Right atrium auricular region (tissue), 2 donors: ENCODE results near the gene AIFM3. TPM values are rescaled to one million over a fixed set of nuclear protein-coding genes. Genes with fewer than 3 reads are reported as not detected.
"Not testable (repeated sequence)": the region's sequence is repeated elsewhere in the genome, so short reads cannot be mapped to it uniquely, and the experiment has no call there.

Source experiments
- DNase-seq: peaks from one replicate; pipeline ENCODE4 v3.0.0-alpha.2; 2019; ENCODE audit warnings: low spot score
- H3K27ac ChIP-seq, 2 donors: fragments of 200-600 bp; sonication (generic); 1 replicate in 1 of 2; 2 replicates in 1 of 2; pipeline ENCODE4 v1.5.1; 2016 to 2019
- H3K27me3 ChIP-seq, 2 donors: fragments of 200-600 bp; sonication (generic); one replicate each; pipeline versions ENCODE4 v1.5.1 to v1.6.0; 2017 to 2019
- H3K36me3 ChIP-seq: fragments of 200-600 bp; sonication (generic); one replicate; pipeline ENCODE4 v1.5.1; 2016
- H3K4me1 ChIP-seq, 2 donors: fragments of 200-600 bp; sonication (generic); one replicate each; pipeline versions ENCODE4 v1.5.1 to v1.6.0; 2017 to 2019
- H3K4me3 ChIP-seq, 2 donors: fragments of 200-600 bp; sonication (generic); 1 replicate in 1 of 2; 2 replicates in 1 of 2; pipeline ENCODE4 v1.5.1; 2017 to 2019; ENCODE audit warnings: mild to moderate bottlenecking in 1 of 2, moderate library complexity in 1 of 2
- H3K9me3 ChIP-seq, 2 donors: fragments of 200-600 bp; sonication (generic); one replicate each; pipeline ENCODE4 v1.5.1; 2019
- total RNA-seq, 2 donors: library from RNA; depleted of rRNA; stranded (reverse); fragments of >200 nt; gene quantifications; one replicate each; pipeline ENCODE4 v1.1.0, GENCODE V29; 2016
- TF ChIP-seq, protein P1 (sequence below), 2 donors: fragments of 200-600 bp; sonication (generic); IDR thresholded peaks; one replicate each; pipeline ENCODE4 v1.5.1; 2019; ENCODE audit warnings: antibody characterized with exemption in 2 of 2

The AIFM3 gene
- total RNA-seq, 2 donors from 2014 or later = 0.75 to 1.0 TPM

DNA sequence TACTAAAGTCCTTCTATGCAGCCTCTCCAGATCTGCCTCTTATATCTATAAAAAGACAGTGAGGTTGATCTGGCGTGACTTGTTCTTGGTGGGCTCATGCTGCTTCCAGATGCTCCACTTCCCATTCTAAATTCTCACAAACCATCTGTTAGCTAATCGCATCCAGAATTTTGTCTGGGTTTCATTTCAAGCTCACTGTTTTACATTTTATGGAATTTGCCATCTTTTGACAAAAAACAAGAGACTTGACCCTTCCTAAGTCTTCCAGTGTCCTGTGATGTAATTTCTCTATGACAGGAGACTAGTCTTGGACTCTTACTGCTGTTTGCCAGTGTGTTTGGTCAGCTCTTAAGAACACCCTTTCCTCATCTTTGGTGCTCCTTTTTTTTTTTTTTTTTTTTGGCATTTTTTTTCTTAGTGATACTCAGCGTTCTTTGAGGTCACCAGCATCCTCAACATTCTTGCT is 26.8 kb upstream of the AIFM3 start:
- Histone ChIP-seq H3K4me1 (peaks cover 0 to 63% of the 10 kb centered on the region in 2 donors), H3K27me3 (no peaks in the 10 kb centered on the region), H3K4me3 (no peak overlapping the region), H3K27ac (no peak overlapping the region), H3K36me3 (peaks cover 9% of the 10 kb centered on the region), H3K9me3 (no peaks in the 10 kb centered on the region)
- TF ChIP-seq, protein P1, sequence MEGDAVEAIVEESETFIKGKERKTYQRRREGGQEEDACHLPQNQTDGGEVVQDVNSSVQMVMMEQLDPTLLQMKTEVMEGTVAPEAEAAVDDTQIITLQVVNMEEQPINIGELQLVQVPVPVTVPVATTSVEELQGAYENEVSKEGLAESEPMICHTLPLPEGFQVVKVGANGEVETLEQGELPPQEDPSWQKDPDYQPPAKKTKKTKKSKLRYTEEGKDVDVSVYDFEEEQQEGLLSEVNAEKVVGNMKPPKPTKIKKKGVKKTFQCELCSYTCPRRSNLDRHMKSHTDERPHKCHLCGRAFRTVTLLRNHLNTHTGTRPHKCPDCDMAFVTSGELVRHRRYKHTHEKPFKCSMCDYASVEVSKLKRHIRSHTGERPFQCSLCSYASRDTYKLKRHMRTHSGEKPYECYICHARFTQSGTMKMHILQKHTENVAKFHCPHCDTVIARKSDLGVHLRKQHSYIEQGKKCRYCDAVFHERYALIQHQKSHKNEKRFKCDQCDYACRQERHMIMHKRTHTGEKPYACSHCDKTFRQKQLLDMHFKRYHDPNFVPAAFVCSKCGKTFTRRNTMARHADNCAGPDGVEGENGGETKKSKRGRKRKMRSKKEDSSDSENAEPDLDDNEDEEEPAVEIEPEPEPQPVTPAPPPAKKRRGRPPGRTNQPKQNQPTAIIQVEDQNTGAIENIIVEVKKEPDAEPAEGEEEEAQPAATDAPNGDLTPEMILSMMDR (IDR thresholded peaks at IDR 0.05) = no peak
- DNase-seq = no peak

DNA sequence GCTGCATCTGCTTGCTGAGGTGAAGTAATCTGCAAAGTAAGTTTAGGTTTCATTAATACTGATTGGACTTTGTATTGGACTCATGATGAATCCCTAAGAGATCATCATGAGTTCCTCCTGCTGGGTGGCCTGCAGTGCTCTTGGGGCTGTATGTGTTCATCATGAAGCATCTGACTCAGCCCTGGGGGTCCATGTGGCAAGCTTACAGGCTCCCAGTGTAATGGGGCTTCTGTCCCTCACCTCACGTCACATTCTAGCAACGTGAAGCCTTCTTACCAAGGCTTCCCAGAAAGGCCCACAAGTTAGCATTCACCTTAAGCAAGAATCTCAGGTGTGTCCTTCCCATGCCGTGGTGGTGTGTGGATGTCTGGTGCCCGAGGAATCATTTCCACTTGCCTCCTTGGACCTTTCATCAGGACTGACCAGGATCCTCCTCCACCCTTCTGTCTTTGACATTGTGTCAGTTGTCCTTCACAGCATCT is 26.1 kb upstream of the AIFM3 start:
- Histone ChIP-seq H3K36me3 (peaks cover 8% of the 10 kb centered on the region), H3K27ac (no peak overlapping the region), H3K27me3 (no peaks in the 10 kb centered on the region), H3K9me3 (no peaks in the 10 kb centered on the region), H3K4me3 (no peak overlapping the region), H3K4me1 (peaks cover 0 to 65% of the 10 kb centered on the region in 2 donors)
- DNase-seq = no peak
- TF ChIP-seq, protein P1 (IDR thresholded peaks at IDR 0.05) = no peak

DNA sequence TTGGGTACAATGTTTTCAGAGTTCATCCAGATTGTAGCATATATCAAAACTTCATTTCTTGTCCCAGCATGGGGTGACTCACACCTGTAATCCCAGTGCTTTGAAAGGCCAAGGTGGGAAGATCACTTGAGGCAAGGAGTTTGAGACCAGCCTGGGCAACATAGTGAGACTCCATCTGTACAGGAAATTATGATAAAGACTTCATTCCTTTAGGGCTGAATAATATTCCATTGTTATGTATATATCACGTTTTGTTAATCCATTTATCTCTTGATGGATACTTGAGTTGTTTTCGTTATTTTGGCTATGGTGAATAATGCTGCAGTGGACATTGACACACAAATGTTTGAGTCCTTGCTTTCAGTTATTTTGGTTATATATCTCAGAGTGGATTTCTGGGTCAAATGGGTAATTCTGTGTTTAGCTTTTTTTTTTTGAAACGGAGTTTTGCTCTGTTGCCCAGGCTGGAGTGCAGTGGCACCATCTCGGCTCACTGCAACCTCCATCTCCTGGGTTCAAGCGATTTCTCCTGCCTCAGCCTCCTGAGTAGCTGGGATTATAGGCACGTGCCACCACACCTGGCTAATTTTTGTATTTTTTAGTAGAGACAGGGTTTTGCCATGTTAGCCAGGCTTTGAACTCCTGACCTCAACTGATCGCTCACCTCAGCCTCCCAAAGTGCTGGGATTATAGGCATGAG is 24.7 kb upstream of the AIFM3 start:
- H3K4me3 ChIP-seq, H3K27me3 ChIP-seq, H3K9me3 ChIP-seq, DNase-seq, H3K27ac ChIP-seq, H3K36me3 ChIP-seq: not testable (repeated sequence)
- H3K4me1 ChIP-seq = peaks cover 0 to 69% of the 10 kb centered on the region in 2 donors

DNA sequence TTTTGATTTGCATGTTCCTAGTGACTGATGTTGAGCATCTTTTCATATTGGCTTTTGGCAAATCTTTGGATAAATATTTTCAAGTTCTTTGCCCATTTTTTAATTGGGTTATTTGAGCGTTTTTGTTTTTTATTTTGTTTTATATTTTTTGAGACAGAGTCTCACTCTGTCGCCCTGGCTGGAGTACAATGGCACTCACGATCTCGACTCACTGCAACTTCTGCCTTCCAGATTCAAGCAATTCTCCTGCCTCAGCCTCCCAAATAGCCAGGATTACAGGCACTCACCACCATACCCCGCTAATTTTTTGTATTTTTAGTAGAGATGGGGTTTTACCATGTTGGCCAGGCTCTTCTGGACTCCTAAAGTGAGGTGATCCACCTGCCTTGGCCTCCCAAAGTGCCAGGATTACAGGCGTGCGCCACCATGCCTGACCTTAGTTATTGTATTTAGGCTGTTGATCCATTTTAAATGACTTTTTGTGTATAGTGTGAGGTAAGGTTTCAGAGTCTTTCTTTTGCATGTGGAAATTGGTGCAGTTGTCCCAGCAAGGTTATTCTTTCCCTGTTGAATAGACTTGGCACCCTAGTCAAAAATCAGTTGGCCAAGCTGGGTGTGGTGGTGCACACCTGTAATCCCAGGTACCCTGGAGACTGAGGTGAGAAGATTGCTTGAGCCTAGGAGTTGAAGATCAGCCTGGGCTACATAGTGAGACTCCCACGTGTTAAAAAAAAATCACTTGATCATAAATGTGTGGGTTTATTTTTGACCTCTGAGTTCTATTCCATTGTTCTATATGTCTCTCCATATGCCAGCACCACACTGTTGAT is 23.7 kb upstream of the AIFM3 start:
- H3K9me3 ChIP-seq = no peaks in the 10 kb centered on the region
- no peaks in the 10 kb centered on the region for H3K36me3 ChIP-seq
- peaks cover 0 to 67% of the 10 kb centered on the region in 2 donors for H3K4me1 ChIP-seq
- TF ChIP-seq, protein P1 (IDR thresholded peaks at IDR 0.05) = no peak
- DNase-seq = no peak
- H3K27ac ChIP-seq = no peak overlapping the region
- H3K4me3 ChIP-seq = no peak overlapping the region
- no peaks in the 10 kb centered on the region for H3K27me3 ChIP-seq

DNA sequence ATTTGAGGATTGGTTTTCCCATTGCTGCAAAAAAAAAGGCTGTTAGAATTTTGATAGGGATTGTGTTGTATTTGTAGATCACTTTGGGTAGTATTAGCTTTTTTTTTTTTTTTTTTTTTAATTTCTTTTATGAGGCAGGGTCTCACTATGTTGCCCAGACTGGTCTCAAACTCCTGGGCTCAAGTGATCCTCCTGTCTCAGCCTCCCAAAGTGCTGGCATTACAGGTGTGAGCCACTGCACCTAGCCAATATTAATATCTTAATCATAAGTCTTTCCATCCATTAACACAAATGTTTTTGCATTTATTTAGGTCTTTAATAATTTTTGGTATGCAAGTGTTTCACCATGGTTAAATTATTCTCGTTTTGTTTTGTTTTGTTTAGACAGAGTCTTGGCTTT is 23.0 kb upstream of the AIFM3 start:
- Histone ChIP-seq H3K4me1 (peaks cover 0 to 70% of the 10 kb centered on the region in 2 donors), H3K36me3 (no peaks in the 10 kb centered on the region), H3K9me3 (no peaks in the 10 kb centered on the region), H3K27me3 (no peaks in the 10 kb centered on the region), H3K4me3 (no peak overlapping the region), H3K27ac (no peak overlapping the region)
- TF ChIP-seq, protein P1 (IDR thresholded peaks at IDR 0.05) = no peak
- no peak for DNase-seq

DNA sequence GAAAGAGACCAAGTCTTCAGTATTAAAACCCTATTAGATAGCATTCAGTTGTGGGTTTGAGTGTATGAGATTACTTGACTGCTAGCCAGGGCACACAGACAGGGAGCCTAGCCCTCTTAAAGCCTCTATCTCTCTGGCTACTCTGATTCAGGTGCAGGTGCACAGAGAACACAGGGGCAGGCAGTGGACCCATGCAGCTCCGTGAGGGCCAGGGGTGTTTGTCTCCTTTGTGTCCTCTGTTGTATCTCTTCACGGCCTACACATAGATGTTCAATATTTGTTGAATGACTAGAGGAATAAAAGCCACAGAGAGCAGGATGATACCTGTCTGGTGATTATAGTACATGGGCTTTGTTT is 21.5 kb upstream of the AIFM3 start:
- DNase-seq = no peak
- Histone ChIP-seq H3K27me3 (no peaks in the 10 kb centered on the region), H3K4me1 (peaks cover 0 to 57% of the 10 kb centered on the region in 2 donors), H3K27ac (peak overlapping the region in 1 of 2 donors; percentile 59), H3K9me3 (no peaks in the 10 kb centered on the region), H3K4me3 (no peak overlapping the region), H3K36me3 (peaks cover 10% of the 10 kb centered on the region)
- TF ChIP-seq, protein P1 (IDR thresholded peaks at IDR 0.05) = no peak
